ENCODE results near the gene PIP4K2C. TPM values are rescaled to one million over a fixed set of nuclear protein-coding genes. Genes with fewer than 3 reads are reported as not detected.

PIP4K2C gene
- polyA plus RNA-seq, 1 experiment = 33.1 TPM

GRCh38 chr12:57552306-57552651 lies 38.7 kb upstream of the PIP4K2C start:
- Histone ChIP-seq H3K9me3 (ENCODE audit: control insufficient read depth, insufficient read depth, low read length) (no peaks in the 10 kb centered on the region), H3K27ac (ENCODE audit: low read depth, low read length) (no peak overlapping the region), H3K4me3 (ENCODE audit: low read depth, low read length) (no peak overlapping the region), H3K27me3 (ENCODE audit: control insufficient read depth, insufficient read depth, low read length) (peaks cover 45% of the 10 kb centered on the region)
- no peak for TF ChIP-seq CTCF (IDR thresholded peaks at IDR 0.05; ENCODE audit: low read depth, low read length)
- ChIA-PET CTCF (interaction anchor here (0.9 kb wide), 1 partner anchor 31 kb away, joined by 3 read pairs; no protein-coding TSS in a partner anchor), POLR2A (no interaction called here)
- no peak for DNase-seq (ENCODE audit: low read depth, low spot score)

GRCh38 chr12:57552835-57553313 lies 38.1 kb upstream of the PIP4K2C start:
- TF ChIP-seq CTCF (IDR thresholded peaks at IDR 0.05; ENCODE audit: low read depth, low read length) = no peak
- CTCF ChIA-PET = interaction anchor here (0.9 kb wide), 1 partner anchor 31 kb away, joined by 3 read pairs; no protein-coding TSS in a partner anchor
- Histone ChIP-seq H3K27me3 (ENCODE audit: control insufficient read depth, insufficient read depth, low read length) (peaks cover 45% of the 10 kb centered on the region), H3K9me3 (ENCODE audit: control insufficient read depth, insufficient read depth, low read length) (no peaks in the 10 kb centered on the region), H3K27ac (ENCODE audit: low read depth, low read length) (no peak overlapping the region), H3K4me3 (ENCODE audit: low read depth, low read length) (no peak overlapping the region)
- DNase-seq (ENCODE audit: low read depth, low spot score) = no peak
- POLR2A ChIA-PET = interaction anchor here (1.0 kb wide), 1 partner anchor 58 kb away, joined by 3 read pairs; the partner anchor contains the start of gene ARHGEF25

- POLR2A ChIA-PET = interaction anchor here (1.0 kb wide), 1 partner anchor 58 kb away, joined by 3 read pairs; the partner anchor contains the start of gene ARHGEF25
These were observed 37.4 kb upstream of the PIP4K2C start for GRCh38 chr12:57553343-57554202.

DNA sequence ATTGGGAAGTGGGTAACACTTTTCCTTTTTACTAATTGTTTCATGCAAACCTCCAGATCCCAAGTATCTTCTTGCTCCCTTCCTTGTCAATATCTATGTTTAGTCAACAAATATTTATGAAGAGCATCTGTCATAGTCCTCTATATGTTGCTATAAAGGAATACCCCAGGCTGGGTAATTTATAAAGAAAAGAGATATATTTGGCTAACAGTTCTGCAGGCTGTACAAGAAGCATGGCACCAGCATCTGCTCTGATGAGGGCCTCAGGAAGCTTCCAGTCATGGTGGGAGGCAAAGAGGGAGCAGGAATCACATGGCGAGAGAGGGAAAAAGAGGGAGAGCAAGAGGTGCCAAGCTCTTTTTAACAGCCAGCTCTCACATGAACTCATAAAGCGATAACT lies 36.5 kb upstream of the PIP4K2C start:
- no peak for TF ChIP-seq CTCF (IDR thresholded peaks at IDR 0.05; ENCODE audit: low read depth, low read length)
- CTCF ChIA-PET = no interaction called here
- H3K9me3 ChIP-seq (ENCODE audit: control insufficient read depth, insufficient read depth, low read length) = no peaks in the 10 kb centered on the region
- no peak for DNase-seq (ENCODE audit: low read depth, low spot score)
- POLR2A ChIA-PET = no interaction called here
- peaks cover 32% of the 10 kb centered on the region for H3K27me3 ChIP-seq (ENCODE audit: control insufficient read depth, insufficient read depth, low read length)
- no peak overlapping the region for H3K4me3 ChIP-seq (ENCODE audit: low read depth, low read length)
- H3K27ac ChIP-seq (ENCODE audit: low read depth, low read length) = no peak overlapping the region

More at GRCh38 chr12:57553343-57554202, 37.4 kb upstream of the PIP4K2C start:
- Histone ChIP-seq H3K9me3 (ENCODE audit: control insufficient read depth, insufficient read depth, low read length) (no peaks in the 10 kb centered on the region), H3K27ac (ENCODE audit: low read depth, low read length) (no peak overlapping the region), H3K27me3 (ENCODE audit: control insufficient read depth, insufficient read depth, low read length) (peaks cover 40% of the 10 kb centered on the region), H3K4me3 (ENCODE audit: low read depth, low read length) (no peak overlapping the region)
- CTCF ChIA-PET = interaction anchor here (0.9 kb wide), 2 partner anchors 30 kb away, joined by 3 read pairs; no protein-coding TSS in a partner anchor
- TF ChIP-seq CTCF (IDR thresholded peaks at IDR 0.05; ENCODE audit: low read depth, low read length) = no peak
- no peak for DNase-seq (ENCODE audit: low read depth, low spot score)

- no peaks in the 10 kb centered on the region for H3K9me3 ChIP-seq (ENCODE audit: control insufficient read depth, insufficient read depth, low read length)
- H3K4me3 ChIP-seq (ENCODE audit: low read depth, low read length) = no peak overlapping the region
- peaks cover 30% of the 10 kb centered on the region for H3K27me3 ChIP-seq (ENCODE audit: control insufficient read depth, insufficient read depth, low read length)
- ChIA-PET CTCF (no interaction called here), POLR2A (no interaction called here)
- H3K27ac ChIP-seq (ENCODE audit: low read depth, low read length) = no peak overlapping the region
- no peak for TF ChIP-seq CTCF (IDR thresholded peaks at IDR 0.05; ENCODE audit: low read depth, low read length)
- no peak for DNase-seq (ENCODE audit: low read depth, low spot score)
These were observed 36.1 kb upstream of the PIP4K2C start for GRCh38 chr12:57554897-57555296.

Data from AG04450 (cell line).